HG03025 (cell line): ENCODE results near the gene NME7.
"Not testable (repeated sequence)": the region's sequence is repeated elsewhere in the genome, so short reads cannot be mapped to it uniquely, and the experiment has no call there.

Source experiments
- ATAC-seq: cut with Tn5 transposase; IDR thresholded peaks from one replicate; pipeline ENCODE4 v1.9.1; 2021; ENCODE audit warnings: mild to moderate bottlenecking, moderate library complexity; ENCODE audit not compliant: unreplicated experiment, low FRiP score

NME7 gene

GRCh38 chr1:169308313-169309039, 59.1 kb downstream of the NME7 start:
- no peak for ATAC-seq

GRCh38 chr1:169307176-169307575, 60.4 kb downstream of the NME7 start:
- no peak for ATAC-seq

- no peak for ATAC-seq
Observed at GRCh38 chr1:169305948-169306347, 61.6 kb downstream of the NME7 start.

GRCh38 chr1:169305356-169305755, 62.2 kb downstream of the NME7 start:
- ATAC-seq, result no peak

- no peak for ATAC-seq
Observed at GRCh38 chr1:169300854-169301253, 66.7 kb downstream of the NME7 start.

- no peak for ATAC-seq
Observed at GRCh38 chr1:169298441-169298840, 69.2 kb downstream of the NME7 start.

GRCh38 chr1:169295846-169296245, 71.8 kb downstream of the NME7 start:
- ATAC-seq, result no peak

GRCh38 chr1:169295425-169295824, 72.2 kb downstream of the NME7 start:
- ATAC-seq, result no peak

- no peak for ATAC-seq
Observed at GRCh38 chr1:169289016-169289415, 78.6 kb downstream of the NME7 start.

GRCh38 chr1:169288011-169288414, 79.6 kb downstream of the NME7 start:
- ATAC-seq, result no peak

GRCh38 chr1:169287280-169287679, 80.3 kb downstream of the NME7 start:
- ATAC-seq, result no peak

GRCh38 chr1:169281562-169281961, 86.0 kb downstream of the NME7 start:
- not testable (repeated sequence) for ATAC-seq

GRCh38 chr1:169271098-169271497, 96.5 kb downstream of the NME7 start:
- ATAC-seq, result peak; percentile 91

- ATAC-seq, result no peak
Observed at GRCh38 chr1:169266133-169266532, 101.5 kb downstream of the NME7 start.

GRCh38 chr1:169263059-169263458, 104.5 kb downstream of the NME7 start:
- no peak for ATAC-seq

GRCh38 chr1:169261884-169262283, 105.7 kb downstream of the NME7 start:
- no peak for ATAC-seq

GRCh38 chr1:169260478-169261151, 107.0 kb downstream of the NME7 start:
- ATAC-seq, result no peak

GRCh38 chr1:169259816-169260215, 107.8 kb downstream of the NME7 start:
- ATAC-seq, result no peak

GRCh38 chr1:169250795-169251194, 116.8 kb downstream of the NME7 start:
- no peak for ATAC-seq

- ATAC-seq, result no peak
Observed at GRCh38 chr1:169250022-169250421, 117.6 kb downstream of the NME7 start.

GRCh38 chr1:169249611-169250010, 118.0 kb downstream of the NME7 start:
- ATAC-seq, result no peak

GRCh38 chr1:169245706-169246105, 121.9 kb downstream of the NME7 start:
- no peak for ATAC-seq
